ENCODE measurements around the gene TNRC6B.

- TF ChIP-seq POLR2A (IDR thresholded peaks at IDR 0.05): no peak
- no peak for TF ChIP-seq CTCF (IDR thresholded peaks at IDR 0.05)
Measured at GRCh38 chr22:40153705-40154104, 24.0 kb upstream of the TNRC6B start.

Data from right lobe of liver (tissue), 4 donors.